GM15510 (cell line): ENCODE measurements around the gene HINT3.

Source experiments
- POLR2A ChIP-seq: IDR thresholded peaks from 3 replicates; pipeline ENCODE4 v1.6.1; 2011; ENCODE audit warnings: borderline replicate concordance; ENCODE audit not compliant: insufficient read length; ENCODE audit errors: extremely low read depth

HINT3 gene

GRCh38 chr6:126007800-126008199 lies 51.2 kb downstream of the HINT3 start:
- no peak for TF ChIP-seq POLR2A

GRCh38 chr6:126010040-126010439 lies 53.5 kb downstream of the HINT3 start:
- no peak for TF ChIP-seq POLR2A

- no peak for TF ChIP-seq POLR2A
Measured at GRCh38 chr6:126015863-126016262, 59.3 kb downstream of the HINT3 start.

GRCh38 chr6:126016591-126016990 lies 60.0 kb downstream of the HINT3 start:
- TF ChIP-seq POLR2A = no peak

- TF ChIP-seq POLR2A = no peak
Measured at GRCh38 chr6:126017668-126018067, 61.1 kb downstream of the HINT3 start.

- no peak for TF ChIP-seq POLR2A
Measured at GRCh38 chr6:126020305-126021050, 63.9 kb downstream of the HINT3 start.

DNA sequence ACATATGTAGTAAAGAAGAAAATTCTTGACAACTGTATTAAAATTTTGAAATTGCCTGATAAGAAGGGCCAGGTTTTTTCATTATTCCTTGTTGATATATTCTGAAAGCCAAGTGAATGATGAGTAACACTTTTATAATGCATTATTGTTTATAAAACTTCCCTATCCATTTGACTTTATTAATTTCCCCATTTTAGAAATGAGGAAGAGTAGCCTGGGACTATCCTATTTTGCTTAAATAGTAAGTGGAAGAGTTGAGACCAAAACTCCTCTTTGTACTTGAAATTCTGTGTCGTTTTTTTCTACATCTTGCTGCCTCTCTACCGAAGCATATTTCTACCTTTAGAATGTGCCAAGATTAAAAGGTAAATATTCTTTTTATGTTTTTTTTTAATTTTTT lies 69.4 kb downstream of the HINT3 start:
- no peak for TF ChIP-seq POLR2A

DNA sequence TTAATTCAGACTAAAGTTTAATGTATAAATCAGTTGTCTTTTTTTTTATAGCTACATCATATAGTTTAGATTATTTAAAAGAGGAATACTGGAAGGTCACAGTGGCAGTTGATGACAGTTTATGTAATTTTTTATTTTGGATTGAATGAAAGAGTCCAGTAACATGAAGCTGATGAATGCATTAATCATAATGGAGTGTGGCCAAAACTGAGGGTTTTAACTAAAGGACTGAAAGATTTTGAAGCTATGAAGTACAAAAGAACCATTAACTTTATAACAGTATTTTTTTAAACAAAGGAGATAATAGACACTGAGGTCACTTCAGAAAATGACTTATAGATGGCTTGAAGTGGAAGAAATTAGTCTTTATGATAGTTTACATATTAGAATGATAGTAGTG lies 71.0 kb downstream of the HINT3 start:
- no peak for TF ChIP-seq POLR2A
